K562 (cell line): ENCODE measurements around the gene PFAS. TPM values are rescaled to one million over a fixed set of nuclear protein-coding genes. Genes with fewer than 3 reads are reported as not detected.

Experiments
- ATF7 ChIP-seq: fragments of 450-650 bp; IDR thresholded peaks from 2 replicates; pipeline ENCODE4 v1.7.1; 2014; ENCODE audit warnings: mild to moderate bottlenecking, moderate library complexity
- CHD2 ChIP-seq: IDR thresholded peaks from 2 replicates; pipeline ENCODE4 v1.6.1; 2011; ENCODE audit warnings: low read depth, low read length
- FOXA1 ChIP-seq: fragments of 450-650 bp; IDR thresholded peaks from 2 replicates; pipeline ENCODE4 v1.6.1; 2016; ENCODE audit warnings: mild to moderate bottlenecking, borderline replicate concordance
- FUS ChIP-seq: fragments of 200-400 bp; formaldehyde crosslinking; optimal IDR thresholded peaks from 2 replicates; pipeline ENCODE3; 2017; ENCODE audit warnings: low read depth, low read length
- HNRNPK ChIP-seq: fragments of 200-400 bp; formaldehyde crosslinking; IDR thresholded peaks from one replicate; pipeline ENCODE4 v1.6.1; 2018; ENCODE audit warnings: mild to moderate bottlenecking, low read depth, low read length; ENCODE audit not compliant: poor library complexity, severe bottlenecking
- KAT7 ChIP-seq: sonication (generic); formaldehyde crosslinking; IDR thresholded peaks from 2 replicates; pipeline ENCODE4 v1.8.0; 2022; ENCODE audit warnings: missing genetic modification reagents, mild to moderate bottlenecking, borderline replicate concordance
- KDM2B ChIP-seq: fragments of 250-450 bp; sonication (Bioruptor Pico); IDR thresholded peaks from 2 replicates; pipeline ENCODE4 v1.8.0; 2021; ENCODE audit warnings: mild to moderate bottlenecking, moderate library complexity
- MAFK ChIP-seq: IDR thresholded peaks from 2 replicates; pipeline ENCODE4 v1.6.1; 2011; ENCODE audit warnings: low read length, improper control_type of control experiment
- MYBL2 ChIP-seq, 2 experiments: fragments of 450-650 bp in 1 of 2; sonication (generic) in 1 of 2; formaldehyde crosslinking in 1 of 2; IDR thresholded peaks; 2 replicates each; pipeline versions ENCODE4 v1.6.1 to v1.8.1; 2017 to 2022; ENCODE audit warnings: borderline replicate concordance in 1 of 2, inconsistent platforms in 1 of 2, low read depth in 1 of 2, mild to moderate bottlenecking in 1 of 2, missing genetic modification reagents in 1 of 2, moderate library complexity in 1 of 2
- NELFE ChIP-seq: IDR thresholded peaks from 2 replicates; pipeline ENCODE4 v1.6.1; 2011; ENCODE audit warnings: mild to moderate bottlenecking; ENCODE audit not compliant: insufficient read depth, insufficient read length
- NR2F6 ChIP-seq: fragments of 450-650 bp; formaldehyde crosslinking; IDR thresholded peaks from 2 replicates; pipeline ENCODE4 v1.4.0; 2020; ENCODE audit warnings: mild to moderate bottlenecking
- PRMT5 ChIP-seq: sonication (generic); formaldehyde crosslinking; IDR thresholded peaks from 2 replicates; pipeline ENCODE4 v1.5.0; 2020; ENCODE audit warnings: missing genetic modification reagents
- SFPQ ChIP-seq: fragments of 200-400 bp; formaldehyde crosslinking; IDR thresholded peaks from 2 replicates; pipeline ENCODE4 v1.6.1; 2017; ENCODE audit warnings: mild to moderate bottlenecking, low read depth, low read length, moderate library complexity
- SNAPC5 ChIP-seq: fragments of 250-450 bp; sonication (Bioruptor Pico); IDR thresholded peaks from 2 replicates; pipeline ENCODE4 v1.8.0; 2021; ENCODE audit warnings: moderate library complexity, mild to moderate bottlenecking, inconsistent platforms
- SREBF2 ChIP-seq: sonication (generic); formaldehyde crosslinking; IDR thresholded peaks from 2 replicates; pipeline ENCODE4 v1.4.0; 2020; ENCODE audit warnings: mild to moderate bottlenecking, missing genetic modification reagents
- TARDBP ChIP-seq: fragments of 450-650 bp; IDR thresholded peaks from 2 replicates; pipeline ENCODE4 v1.6.1; 2016
- ZHX1 ChIP-seq: fragments of 150-350 bp; conservative IDR thresholded peaks from 2 replicates; pipeline ENCODE4 v1.6.1; 2014; ENCODE audit warnings: low read length
- ZNF263 ChIP-seq: sonication (generic); formaldehyde crosslinking; IDR thresholded peaks from 2 replicates; pipeline ENCODE4 v1.8.0; 2022; ENCODE audit warnings: mild to moderate bottlenecking, missing genetic modification reagents, borderline replicate concordance
- ZNF561 ChIP-seq: fragments of 450-650 bp; formaldehyde crosslinking; conservative IDR thresholded peaks from 2 replicates; pipeline ENCODE4 v1.4.0; 2020; ENCODE audit warnings: mild to moderate bottlenecking, moderate library complexity
- ZNF57 ChIP-seq: fragments of 450-650 bp; formaldehyde crosslinking; IDR thresholded peaks from 2 replicates; pipeline ENCODE4 v1.4.0; 2020; ENCODE audit warnings: mild to moderate bottlenecking, moderate library complexity
- ZNF695 ChIP-seq: fragments of 450-650 bp; formaldehyde crosslinking; IDR thresholded peaks from 2 replicates; pipeline ENCODE4 v1.4.0; 2020; ENCODE audit warnings: mild to moderate bottlenecking, moderate library complexity
- ZNF696 ChIP-seq: fragments of 250-450 bp; sonication (Bioruptor Pico); conservative IDR thresholded peaks from 2 replicates; pipeline ENCODE4 v1.4.0; 2020; ENCODE audit warnings: mild to moderate bottlenecking, moderate library complexity
- ZNF764 ChIP-seq: fragments of 250-450 bp; sonication (Bioruptor Pico); IDR thresholded peaks from 2 replicates; pipeline ENCODE4 v1.4.0; 2020; ENCODE audit warnings: low read depth, mild to moderate bottlenecking, moderate library complexity
- ZNF780A ChIP-seq: fragments of 250-450 bp; sonication (Bioruptor Pico); IDR thresholded peaks from 2 replicates; pipeline ENCODE4 v1.5.0; 2021; ENCODE audit warnings: mild to moderate bottlenecking
- ZNF830 ChIP-seq: fragments of 250-450 bp; sonication (Bioruptor Pico); IDR thresholded peaks from 2 replicates; pipeline ENCODE4 v1.5.0; 2021; ENCODE audit warnings: mild to moderate bottlenecking
- ZSCAN32 ChIP-seq: fragments of 450-650 bp; formaldehyde crosslinking; IDR thresholded peaks from 2 replicates; pipeline ENCODE4 v1.4.0; 2020; ENCODE audit warnings: mild to moderate bottlenecking, moderate library complexity
- polyA plus RNA-seq, 8 experiments: library from polyadenylated mRNA; depleted of rRNA in 4 of 8; stranded (reverse) in 5 of 8; unstranded in 3 of 8; fragments of >200 nt; fragmentation: Nextera tagmentation in 2 of 8; fragmentation: Illumina TruSeq in 1 of 8; extraction: Ambion mirVana in 2 of 8; extraction: Trizol in 1 of 8; gene quantifications; 2 replicates each; pipeline versions ENCODE4 v1.2.1 to v1.2.3, GENCODE V29; 2011 to 2014; ENCODE audit warnings: inconsistent platforms in 1 of 8, missing spikeins in 1 of 8
- total RNA-seq, 7 experiments: library from RNA; depleted of rRNA in 6 of 7; stranded (reverse); fragments of >200 nt in 6 of 7; fragmentation: Illumina TruSeq in 2 of 7; extraction: Trizol in 2 of 7; gene quantifications; 2 replicates each; pipeline versions ENCODE4 v1.2.1 to v1.2.3, GENCODE V29; 2011 to 2021; ENCODE audit warnings: low replicate concordance in 1 of 7

PFAS gene
- total and polyA plus RNA-seq, 9 of the 15 experiments (the other 6 are each of a cell fraction or from before 2014, with no cell fraction given): 11.6 to 131 (median 43.9) TPM

- TF ChIP-seq ZHX1 (no peak), SFPQ (no peak), FOXA1 (no peak), SNAPC5 (CRISPR knock-in tag) (no peak), ATF7 (peak; percentile 46; the same call in 1 of the 2 replicates), ZNF780A (CRISPR knock-in tag) (no peak), TARDBP (no peak), KDM2B (no peak), MAFK (no peak), ZNF764 (CRISPR knock-in tag) (no peak), ZNF695 (CRISPR knock-in tag) (no peak), SREBF2 (CRISPR knock-in tag) (no peak), KAT7 (CRISPR knock-in tag) (peak; percentile 30; the same call in 1 of the 2 replicates), ZNF830 (CRISPR knock-in tag) (no peak), ZNF561 (CRISPR knock-in tag) (no peak), ZNF263 (CRISPR knock-in tag) (0 out of 2 replicates have a peak, but pooled peaks have one; percentile 31), ZNF57 (CRISPR knock-in tag) (no peak), CHD2 (peak; percentile 14; the same call in 1 of the 2 replicates), FUS (no peak), ZNF696 (CRISPR knock-in tag) (no peak), HNRNPK (no peak), NR2F6 (CRISPR knock-in tag) (no peak), MYBL2 (IDR thresholded peaks at IDR 0.05; ENCODE audit: low read depth) (no peak), MYBL2 (CRISPR knock-in tag; IDR thresholded peaks at IDR 0.05; ENCODE audit: borderline replicate concordance) (no peak), PRMT5 (CRISPR knock-in tag) (no peak), NELFE (no peak), ZSCAN32 (CRISPR knock-in tag) (no peak)
Observed at GRCh38 chr17:8222630-8223355, 26.3 kb upstream of the PFAS start (continued).
